GM23338 (cell line): ENCODE data around the gene CXADR. TPM values are rescaled to one million over a fixed set of nuclear protein-coding genes. Genes with fewer than 3 reads are reported as not detected.

Experiments used
- ATAC-seq: fragments of 200-7000 bp; cut with Tn5 transposase; 3 replicates; pipeline ENCODE4 v1.9.1; 2020
- DNase-seq: peaks from one replicate; pipeline ENCODE4 v3.0.0-alpha.2; 2015; ENCODE audit warnings: low spot score
- H2AFZ ChIP-seq: fragments of 200-600 bp; sonication (generic); 2 replicates; pipeline ENCODE4 v1.8.0; 2016; ENCODE audit warnings: antibody characterized with exemption, mild to moderate bottlenecking, moderate library complexity
- H3F3A ChIP-seq: fragments of 200-600 bp; sonication (generic); replicated peaks from 2 replicates; pipeline ENCODE4 v1.8.0; 2017; ENCODE audit warnings: antibody characterized with exemption, mixed run types, low read depth
- H3K27ac ChIP-seq: fragments of 200-600 bp; sonication (generic); 2 replicates; pipeline ENCODE4 v1.6.1; 2016; ENCODE audit warnings: low read depth
- H3K27me3 ChIP-seq: fragments of 200-600 bp; sonication (generic); 2 replicates; pipeline ENCODE4 v1.8.0; 2016; ENCODE audit warnings: mild to moderate bottlenecking, mixed run types, moderate library complexity; ENCODE audit not compliant: insufficient read depth
- H3K36me3 ChIP-seq: fragments of 200-600 bp; sonication (generic); 2 replicates; pipeline ENCODE4 v1.8.0; 2016; ENCODE audit warnings: mild to moderate bottlenecking; ENCODE audit not compliant: insufficient read depth
- H3K4me1 ChIP-seq: fragments of 200-600 bp; sonication (generic); 2 replicates; pipeline ENCODE4 v1.8.0; 2016; ENCODE audit warnings: mild to moderate bottlenecking, moderate library complexity; ENCODE audit not compliant: insufficient read depth
- H3K4me2 ChIP-seq: fragments of 200-600 bp; sonication (generic); 2 replicates; pipeline ENCODE4 v1.7.1; 2017; ENCODE audit warnings: mixed run types
- H3K4me3 ChIP-seq: fragments of 200-600 bp; sonication (generic); 2 replicates; pipeline ENCODE4 v1.6.1; 2016; ENCODE audit warnings: mixed run types
- H3K79me2 ChIP-seq: fragments of 200-600 bp; sonication (generic); replicated peaks from 2 replicates; pipeline ENCODE4 v1.8.0; 2017; ENCODE audit warnings: mild to moderate bottlenecking; ENCODE audit not compliant: insufficient read depth
- H3K9me2 ChIP-seq: fragments of 200-600 bp; sonication (generic); 2 replicates; pipeline ENCODE4 v1.8.0; 2017; ENCODE audit not compliant: insufficient read depth
- H4K20me1 ChIP-seq: fragments of 200-600 bp; sonication (generic); replicated peaks from 2 replicates; pipeline ENCODE4 v1.8.0; 2017; ENCODE audit warnings: mild to moderate bottlenecking; ENCODE audit not compliant: insufficient read depth
- H3K27ac Mint-ChIP-seq: 2 replicates; pipeline ENCODE4 v1.8.0; 2020; ENCODE audit warnings: inconsistent platforms, mild to moderate bottlenecking, moderate library complexity, mixed read lengths
- H3K27me3 Mint-ChIP-seq: 3 replicates; pipeline ENCODE4 v1.8.0; 2022; ENCODE audit warnings: low read depth, mild to moderate bottlenecking, moderate library complexity, mixed read lengths, inconsistent platforms; ENCODE audit not compliant: insufficient read depth, poor library complexity
- H3K36me3 Mint-ChIP-seq: 3 replicates; pipeline ENCODE4 v1.8.0; 2021; ENCODE audit warnings: low read depth, mild to moderate bottlenecking, inconsistent platforms, moderate library complexity, mixed read lengths
- H3K4me1 Mint-ChIP-seq: 3 replicates; pipeline ENCODE4 v1.8.0; 2020; ENCODE audit warnings: mild to moderate bottlenecking, inconsistent platforms, mixed read lengths
- H3K4me3 Mint-ChIP-seq: 3 replicates; pipeline ENCODE4 v1.8.0; 2021; ENCODE audit warnings: moderate library complexity, mild to moderate bottlenecking, inconsistent platforms, mixed read lengths
- H3K9me3 Mint-ChIP-seq: 3 replicates; pipeline ENCODE4 v1.8.0; 2020; ENCODE audit warnings: moderate library complexity, mild to moderate bottlenecking, inconsistent platforms, mixed read lengths
- CREB1 ChIP-seq: fragments of 250-450 bp; sonication (Bioruptor Pico); IDR thresholded peaks from 2 replicates; pipeline ENCODE4 v1.5.0; 2020; ENCODE audit warnings: low read depth, mild to moderate bottlenecking, moderate library complexity
- EZH2 ChIP-seq: fragments of 200-600 bp; sonication (generic); IDR thresholded peaks from one replicate; pipeline ENCODE4 v1.8.0; 2017; ENCODE audit warnings: antibody characterized with exemption, mild to moderate bottlenecking, low read depth; ENCODE audit not compliant: unreplicated experiment
- STAT1 ChIP-seq: IDR thresholded peaks from one replicate; pipeline ENCODE4 v1.6.1; 2016; ENCODE audit warnings: antibody characterized with exemption; ENCODE audit not compliant: unreplicated experiment
- ZNF114 ChIP-seq: fragments of 250-450 bp; sonication (Bioruptor Pico); IDR thresholded peaks from 2 replicates; pipeline ENCODE4 v1.5.0; 2020; ENCODE audit warnings: mild to moderate bottlenecking, moderate library complexity
- ZNF462 ChIP-seq: fragments of 250-450 bp; sonication (Bioruptor Pico); IDR thresholded peaks from 2 replicates; pipeline ENCODE4 v1.5.0; 2020; ENCODE audit warnings: mild to moderate bottlenecking, moderate library complexity
- polyA plus RNA-seq: library from polyadenylated mRNA; unstranded; fragments of >200 nt; fragmentation: Nextera tagmentation; extraction: Ambion mirVana; gene quantifications from 2 replicates; pipeline ENCODE4 v1.2.1, GENCODE V29; 2016
- total RNA-seq: library from RNA; depleted of rRNA; stranded (reverse); fragments of >200 nt; shearing (Covaris generic); gene quantifications from 2 replicates; pipeline ENCODE4 v1.2.3, GENCODE V29; 2014

CXADR gene
- total and polyA plus RNA-seq, 2 experiments from 2014 or later: 126 to 207 TPM

- TF ChIP-seq ZNF114 (CRISPR knock-in tag) (no peak), ZNF462 (CRISPR knock-in tag) (no peak), STAT1 (no peak), EZH2 (no peak)
These were observed 59.6 kb downstream of the CXADR start (continued) for GRCh38 chr21:17572431-17572830.

- peaks cover 20% of the 10 kb centered on the region for H4K20me1 ChIP-seq
- peaks cover 16% of the 10 kb centered on the region; the same call in 1 of the 3 replicates for H3K36me3 Mint-ChIP-seq
- no peak overlapping the region for H3K4me3 ChIP-seq
- H3K9me3 Mint-ChIP-seq: no peaks in the 10 kb centered on the region
- no peaks in the 10 kb centered on the region for H3K27me3 ChIP-seq
- peaks cover 3% of the 10 kb centered on the region; the same call in 1 of the 2 replicates for H3K36me3 ChIP-seq
- no peaks in the 10 kb centered on the region for H3K9me2 ChIP-seq
- no peak overlapping the region for H3K4me2 ChIP-seq
- H3K4me1 ChIP-seq: no peaks in the 10 kb centered on the region
- no peak for ATAC-seq
- no peak overlapping the region for H2AFZ ChIP-seq
- H3K27ac ChIP-seq: no peak overlapping the region
- peaks cover 23% of the 10 kb centered on the region for H3K79me2 ChIP-seq
- no peak for DNase-seq
- peaks cover 2% of the 10 kb centered on the region; the same call in 1 of the 3 replicates for H3K4me1 Mint-ChIP-seq
- TF ChIP-seq CREB1 (CRISPR knock-in tag): no peak
- no peaks in the 10 kb centered on the region for H3F3A ChIP-seq
- H3K27me3 Mint-ChIP-seq: no peaks in the 10 kb centered on the region
- no peak overlapping the region for H3K27ac Mint-ChIP-seq
- H3K4me3 Mint-ChIP-seq: no peak overlapping the region
These were observed 62.2 kb downstream of the CXADR start for GRCh38 chr21:17575076-17575475.
